ENCODE results near the gene HIGD1A. TPM values are rescaled to one million over a fixed set of nuclear protein-coding genes. Genes with fewer than 3 reads are reported as not detected.

HIGD1A gene
- polyA plus RNA-seq, 12 donors: 63.4 to 101 (median 92.9) TPM; not detected in 1

GRCh38 chr3:42802876-42803413 is 1.3 kb downstream of the HIGD1A start:
- DNase-seq: no peak

- DNase-seq: no peak
Observed at GRCh38 chr3:42801784-42802183, 2.5 kb downstream of the HIGD1A start.

- DNase-seq: no peak
Observed at GRCh38 chr3:42801048-42801620, 3.2 kb downstream of the HIGD1A start.

- no peak for DNase-seq
Observed at GRCh38 chr3:42800251-42800650, 4.0 kb downstream of the HIGD1A start.

GRCh38 chr3:42799376-42799775 is 4.9 kb downstream of the HIGD1A start:
- no peak for DNase-seq

- DNase-seq: no peak
Observed at GRCh38 chr3:42796332-42796885, 7.9 kb downstream of the HIGD1A start.

- no peak for DNase-seq
Observed at GRCh38 chr3:42795621-42796181, 8.6 kb downstream of the HIGD1A start.

GRCh38 chr3:42790714-42791229 is 13.5 kb downstream of the HIGD1A start:
- DNase-seq: no peak

GRCh38 chr3:42786631-42787030 is 17.7 kb downstream of the HIGD1A start:
- DNase-seq: no peak

GRCh38 chr3:42786212-42786611 is 18.1 kb downstream of the HIGD1A start:
- no peak for DNase-seq

GRCh38 chr3:42780892-42781700 is 23.2 kb downstream of the HIGD1A start:
- DNase-seq: peak; percentile 76

- no peak for DNase-seq
Observed at GRCh38 chr3:42780398-42780797, 23.9 kb downstream of the HIGD1A start.

- no peak for DNase-seq
Observed at GRCh38 chr3:42778644-42779043, 25.6 kb downstream of the HIGD1A start.

GRCh38 chr3:42773409-42773751 is 30.9 kb downstream of the HIGD1A start:
- DNase-seq: no peak

- peak; percentile 94 for DNase-seq
Observed at GRCh38 chr3:42772670-42773408, 31.5 kb downstream of the HIGD1A start, which contains the start of gene CCDC13. Gene CCDC13 (minus strand): TSS chr3:42773253. CDS start chr3:42758345, 14,908 bp downstream.

- no peak for DNase-seq
Observed at GRCh38 chr3:42771271-42771670, 33.0 kb downstream of the HIGD1A start.

GRCh38 chr3:42769477-42770131 is 34.7 kb downstream of the HIGD1A start:
- DNase-seq: no peak

GRCh38 chr3:42764561-42765295 is 39.6 kb downstream of the HIGD1A start:
- no peak for DNase-seq

GRCh38 chr3:42764115-42764514 is 40.2 kb downstream of the HIGD1A start:
- DNase-seq: no peak

GRCh38 chr3:42763021-42763420 is 41.3 kb downstream of the HIGD1A start:
- DNase-seq: no peak
